Parathyroid adenoma (tissue), 2 donors: ENCODE data around the gene IQCB1.

ENCODE experiments used
- H2AFZ ChIP-seq: fragments of 300-600 bp; sonication (generic); one replicate; pipeline ENCODE4 v1.7.0; 2017; ENCODE audit warnings: antibody characterized with exemption, mild to moderate bottlenecking
- H3K27ac ChIP-seq: fragments of 300-600 bp; sonication (generic); one replicate; pipeline ENCODE4 v1.7.0; 2017
- H3K27me3 ChIP-seq: fragments of 300-600 bp; sonication (generic); one replicate; pipeline ENCODE4 v1.7.0; 2017; ENCODE audit warnings: low read length; ENCODE audit not compliant: control insufficient read depth, insufficient read depth
- H3K36me3 ChIP-seq: fragments of 300-600 bp; sonication (generic); one replicate; pipeline ENCODE4 v1.7.0; 2017; ENCODE audit warnings: low read length; ENCODE audit not compliant: control insufficient read depth, insufficient read depth
- H3K4me1 ChIP-seq: fragments of 300-600 bp; sonication (generic); one replicate; pipeline ENCODE4 v1.7.0; 2017; ENCODE audit warnings: control low read depth
- H3K4me2 ChIP-seq: fragments of 300-600 bp; sonication (generic); one replicate; pipeline ENCODE4 v1.7.0; 2017; ENCODE audit warnings: low read length
- H3K4me3 ChIP-seq: fragments of 300-600 bp; sonication (generic); one replicate; pipeline ENCODE4 v1.7.0; 2017; ENCODE audit warnings: low read depth, low read length
- H3K79me2 ChIP-seq: fragments of 300-600 bp; sonication (generic); one replicate; pipeline ENCODE4 v1.7.0; 2017; ENCODE audit warnings: control low read depth
- H3K9ac ChIP-seq: fragments of 300-600 bp; sonication (generic); one replicate; pipeline ENCODE4 v1.7.0; 2017; ENCODE audit warnings: mild to moderate bottlenecking
- H3K9me3 ChIP-seq: fragments of 300-600 bp; sonication (generic); one replicate; pipeline ENCODE4 v1.7.0; 2017; ENCODE audit warnings: low read length; ENCODE audit not compliant: control insufficient read depth
- TF ChIP-seq, protein P1 (sequence below): fragments of 300-600 bp; sonication (generic); IDR thresholded peaks from one replicate; pipeline ENCODE4 v1.7.0; 2017; ENCODE audit warnings: antibody characterized with exemption, mild to moderate bottlenecking
- donor health status: primary hyperparathyroidism.

Gene IQCB1

DNA sequence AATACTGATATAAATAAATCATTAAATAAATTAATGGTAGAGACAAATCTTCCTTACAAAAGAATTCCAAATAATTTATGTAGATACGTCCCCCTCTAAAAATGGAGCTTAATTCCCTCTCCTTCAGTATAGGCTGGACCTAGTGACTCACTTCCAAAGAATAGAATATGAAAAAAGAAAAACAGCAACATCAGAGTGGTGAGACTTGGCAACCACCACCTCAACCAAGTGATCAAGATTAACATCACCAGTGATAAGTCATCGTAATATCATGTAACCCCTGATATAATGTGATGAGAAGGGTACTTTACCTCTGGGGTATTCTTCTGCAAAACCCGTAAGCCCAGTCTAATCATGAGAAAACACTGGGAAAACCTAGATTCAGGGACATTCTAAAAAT lies 98.7 kb downstream of the IQCB1 start:
- Histone ChIP-seq H3K9ac (no peak overlapping the region), H3K4me3 (no peak overlapping the region), H2AFZ (no peak overlapping the region), H3K9me3 (no peaks in the 10 kb centered on the region), H3K4me2 (no peak overlapping the region), H3K36me3 (no peaks in the 10 kb centered on the region), H3K4me1 (peaks cover under 1% of the 10 kb centered on the region), H3K79me2 (peaks cover 47% of the 10 kb centered on the region), H3K27ac (no peak overlapping the region), H3K27me3 (no peaks in the 10 kb centered on the region)
- TF ChIP-seq, protein P1, sequence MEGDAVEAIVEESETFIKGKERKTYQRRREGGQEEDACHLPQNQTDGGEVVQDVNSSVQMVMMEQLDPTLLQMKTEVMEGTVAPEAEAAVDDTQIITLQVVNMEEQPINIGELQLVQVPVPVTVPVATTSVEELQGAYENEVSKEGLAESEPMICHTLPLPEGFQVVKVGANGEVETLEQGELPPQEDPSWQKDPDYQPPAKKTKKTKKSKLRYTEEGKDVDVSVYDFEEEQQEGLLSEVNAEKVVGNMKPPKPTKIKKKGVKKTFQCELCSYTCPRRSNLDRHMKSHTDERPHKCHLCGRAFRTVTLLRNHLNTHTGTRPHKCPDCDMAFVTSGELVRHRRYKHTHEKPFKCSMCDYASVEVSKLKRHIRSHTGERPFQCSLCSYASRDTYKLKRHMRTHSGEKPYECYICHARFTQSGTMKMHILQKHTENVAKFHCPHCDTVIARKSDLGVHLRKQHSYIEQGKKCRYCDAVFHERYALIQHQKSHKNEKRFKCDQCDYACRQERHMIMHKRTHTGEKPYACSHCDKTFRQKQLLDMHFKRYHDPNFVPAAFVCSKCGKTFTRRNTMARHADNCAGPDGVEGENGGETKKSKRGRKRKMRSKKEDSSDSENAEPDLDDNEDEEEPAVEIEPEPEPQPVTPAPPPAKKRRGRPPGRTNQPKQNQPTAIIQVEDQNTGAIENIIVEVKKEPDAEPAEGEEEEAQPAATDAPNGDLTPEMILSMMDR, result no peak

DNA sequence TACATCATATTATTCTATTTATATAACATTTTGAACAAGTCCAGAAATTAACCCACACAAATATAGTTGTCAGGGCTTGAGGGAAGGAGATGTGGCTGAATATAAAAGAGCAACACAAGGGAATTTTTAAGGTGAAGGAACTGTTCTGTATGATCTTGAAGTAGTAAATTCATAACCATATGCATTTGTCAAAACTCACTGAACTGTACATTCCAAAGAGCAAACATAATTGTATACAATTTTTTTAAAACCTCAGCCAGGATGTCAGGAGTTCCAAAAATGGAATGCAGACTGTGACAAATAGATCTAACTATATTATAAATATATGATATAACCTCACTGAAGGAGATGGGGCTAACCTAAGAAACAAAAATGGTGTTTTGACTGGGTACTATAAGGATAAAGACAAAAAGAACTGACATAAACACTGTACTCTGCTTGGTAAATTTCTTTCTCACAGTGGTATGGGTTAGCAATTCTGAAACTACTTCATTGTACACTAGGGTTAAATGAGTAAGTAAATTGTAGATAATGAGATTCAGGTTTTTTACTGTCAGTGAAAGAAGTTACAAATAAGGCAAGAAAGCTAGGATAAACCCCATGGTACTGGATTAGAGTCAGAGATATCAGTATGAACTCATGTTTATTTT lies 99.7 kb downstream of the IQCB1 start:
- Histone ChIP-seq H3K4me1 (peaks cover 6% of the 10 kb centered on the region), H2AFZ (no peak overlapping the region), H3K27ac (no peak overlapping the region)

DNA sequence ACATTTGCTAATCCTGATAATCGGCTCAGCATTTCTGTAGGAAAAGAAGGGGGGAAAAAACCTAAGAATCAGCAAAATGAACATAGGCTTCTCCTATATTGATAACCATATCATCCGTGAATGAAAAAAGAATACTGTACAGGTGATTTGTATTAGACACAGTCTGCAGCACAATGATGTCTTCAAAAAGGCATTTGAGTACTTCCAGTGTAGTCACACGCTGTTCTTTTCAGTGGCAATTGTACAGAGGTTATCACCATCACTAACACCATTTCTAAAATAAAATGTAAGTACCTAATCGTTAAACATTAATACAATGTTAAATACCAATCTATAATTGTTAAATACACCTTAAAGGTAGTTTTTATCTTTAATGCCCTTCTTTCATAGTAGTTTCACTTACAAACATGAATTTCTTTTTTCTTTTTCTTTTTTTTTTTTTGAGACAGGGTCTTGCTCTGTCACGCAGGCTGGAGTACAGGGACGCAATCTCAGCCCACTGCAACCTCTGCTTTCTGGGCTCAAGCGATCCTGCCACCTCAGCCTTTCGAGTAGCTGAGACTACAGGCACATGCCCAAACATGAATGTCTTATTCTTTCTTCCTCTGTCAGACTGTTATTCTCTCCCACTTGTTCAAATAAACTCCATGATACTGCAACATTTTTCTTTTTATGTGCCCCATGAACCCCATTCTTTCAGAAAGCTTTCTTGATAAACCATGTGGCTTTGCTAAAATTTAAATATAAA lies 103.7 kb downstream of the IQCB1 start:
- Histone ChIP-seq H3K4me3 (no peak overlapping the region), H2AFZ (no peak overlapping the region), H3K4me1 (peaks cover 6% of the 10 kb centered on the region), H3K27ac (no peak overlapping the region), H3K9ac (no peak overlapping the region), H3K9me3 (no peaks in the 10 kb centered on the region), H3K4me2 (no peak overlapping the region), H3K36me3 (no peaks in the 10 kb centered on the region), H3K27me3 (no peaks in the 10 kb centered on the region), H3K79me2 (peaks cover 9% of the 10 kb centered on the region)
- TF ChIP-seq, protein P1, result no peak

More for the DNA sequence above, 99.7 kb downstream of the IQCB1 start:
- Histone ChIP-seq H3K4me2 (no peak overlapping the region), H3K9ac (no peak overlapping the region), H3K79me2 (peaks cover 45% of the 10 kb centered on the region), H3K4me3 (no peak overlapping the region), H3K36me3 (no peaks in the 10 kb centered on the region), H3K9me3 (no peaks in the 10 kb centered on the region), H3K27me3 (no peaks in the 10 kb centered on the region)
- TF ChIP-seq, protein P1, result no peak

DNA sequence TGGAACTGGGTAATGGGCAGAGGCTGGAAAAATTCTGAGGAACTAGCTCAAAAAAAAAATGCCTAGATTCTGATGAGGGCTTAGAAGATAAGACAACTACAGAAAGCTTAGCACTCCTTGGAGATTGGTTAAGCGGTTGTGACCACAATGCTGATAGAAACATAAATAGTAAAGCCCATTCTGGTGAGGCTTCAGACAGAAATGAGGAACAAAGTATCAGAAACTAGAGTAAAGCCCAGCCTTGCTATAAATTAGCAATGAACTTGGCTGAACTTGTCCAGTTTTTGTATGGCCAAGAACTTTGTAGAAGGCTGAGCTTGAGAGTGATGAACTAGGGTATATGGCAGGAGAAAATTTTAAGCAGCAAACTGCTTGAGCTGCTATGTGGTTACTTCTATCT lies 110.7 kb downstream of the IQCB1 start:
- Histone ChIP-seq H3K79me2 (peaks cover 3% of the 10 kb centered on the region), H3K36me3 (no peaks in the 10 kb centered on the region)

More for the DNA sequence above, 110.7 kb downstream of the IQCB1 start:
- Histone ChIP-seq H3K27me3 (no peaks in the 10 kb centered on the region), H3K4me2 (no peak overlapping the region), H3K4me1 (no peaks in the 10 kb centered on the region), H3K9me3 (no peaks in the 10 kb centered on the region), H3K4me3 (no peak overlapping the region), H2AFZ (no peak overlapping the region), H3K27ac (no peak overlapping the region), H3K9ac (no peak overlapping the region)
- TF ChIP-seq, protein P1, result no peak
